Breast epithelium (tissue), 4 donors: Measurements from ENCODE around the gene AIG1. TPM values are rescaled to one million over a fixed set of nuclear protein-coding genes. Genes with fewer than 3 reads are reported as not detected.
A peak's percentile ranks its signal among the peaks of the same experiment; 100 is the strongest.

Experiments
- DNase-seq, 2 donors: peaks; one replicate each; pipeline ENCODE4 v3.0.0-alpha.2; 2019; ENCODE audit warnings: low spot score in 2 of 2
- H3K27ac ChIP-seq, 2 donors: fragments of 200-600 bp; sonication (generic) in 1 of 2; one replicate each; pipeline ENCODE4 v1.5.1; 2016 to 2019; ENCODE audit warnings: mild to moderate bottlenecking in 1 of 2
- H3K27me3 ChIP-seq, 2 donors: fragments of 200-600 bp; sonication (generic) in 1 of 2; one replicate each; pipeline versions ENCODE4 v1.5.1 to v1.6.0; 2017 to 2019; ENCODE audit warnings: control low read depth in 1 of 2, mild to moderate bottlenecking in 1 of 2
- H3K36me3 ChIP-seq: fragments of 200-600 bp; one replicate; pipeline ENCODE4 v1.5.1; 2019
- H3K4me1 ChIP-seq, 2 donors: fragments of 200-600 bp; sonication (generic); one replicate each; pipeline ENCODE4 v1.5.1; 2016 to 2019; ENCODE audit warnings: control low read depth in 1 of 2
- H3K4me3 ChIP-seq, 3 donors: fragments of 200-600 bp; sonication (generic); 1 replicate in 2 of 3; 2 replicates in 1 of 3; pipeline ENCODE4 v1.5.1; 2016 to 2019; ENCODE audit warnings: mild to moderate bottlenecking in 3 of 3, moderate library complexity in 2 of 3
- H3K9me3 ChIP-seq, 2 donors: fragments of 200-600 bp; sonication (generic) in 1 of 2; one replicate each; pipeline ENCODE4 v1.5.1; 2016 to 2019; ENCODE audit warnings: control low read depth in 1 of 2
- CTCF ChIP-seq, 3 donors: fragments of 450-650 bp; IDR thresholded peaks; one replicate each; pipeline ENCODE4 v1.5.1; 2016 to 2017; ENCODE audit warnings: antibody characterized with exemption in 3 of 3, mild to moderate bottlenecking in 3 of 3, moderate library complexity in 3 of 3
- POLR2A ChIP-seq: fragments of 450-650 bp; IDR thresholded peaks from one replicate; pipeline ENCODE4 v1.6.1; 2016; ENCODE audit warnings: antibody characterized with exemption, mild to moderate bottlenecking, moderate library complexity
- POLR2AphosphoS5 ChIP-seq, 3 donors: sonication (generic); formaldehyde crosslinking; IDR thresholded peaks; one replicate each; pipeline ENCODE4 v1.6.1; 2017; ENCODE audit warnings: antibody characterized with exemption in 3 of 3
- intact Hi-C: fragments of 100-400 bp; cut with DNase I; formaldehyde crosslinking; loops from one replicate; pipeline ENCODE4 v1.15.1; 2023; ENCODE audit warnings: low total_unique reads
- total RNA-seq, 3 donors: library from RNA; depleted of rRNA; stranded (reverse); fragments of >200 nt; gene quantifications; one replicate each; pipeline ENCODE4 v1.1.0, GENCODE V29; 2016

Gene AIG1
- total RNA-seq, 3 donors from 2014 or later, result 43.0 to 53.6 (median 44.2) TPM

GRCh38 chr6:143055891-143056290 lies 4.8 kb upstream of the AIG1 start:
- no peaks in the 10 kb centered on the region for H3K27me3 ChIP-seq
- no peaks in the 10 kb centered on the region for H3K36me3 ChIP-seq
- no peaks in the 10 kb centered on the region for H3K9me3 ChIP-seq
- H3K4me1 ChIP-seq, result no peaks in the 10 kb centered on the region
- TF ChIP-seq POLR2A, result no peak
- no peak for TF ChIP-seq POLR2AphosphoS5 (IDR thresholded peaks at IDR 0.05)
- TF ChIP-seq CTCF (IDR thresholded peaks at IDR 0.05), result no peak
- no peak overlapping the region for H3K4me3 ChIP-seq
- no peak for DNase-seq
- H3K27ac ChIP-seq, result no peak overlapping the region
- intact Hi-C loops, result no loop called here

GRCh38 chr6:143058987-143059386 lies 1.7 kb upstream of the AIG1 start:
- Histone ChIP-seq H3K4me1 (peaks cover 0 to 6% of the 10 kb centered on the region in 2 donors), H3K27me3 (no peaks in the 10 kb centered on the region), H3K4me3 (peak overlapping the region in 1 of 3 donors; percentile 84), H3K27ac (peak overlapping the region; percentile 98), H3K36me3 (no peaks in the 10 kb centered on the region), H3K9me3 (no peaks in the 10 kb centered on the region)
- DNase-seq, result no peak
- TF ChIP-seq POLR2A (no peak), POLR2AphosphoS5 (IDR thresholded peaks at IDR 0.05) (no peak), CTCF (IDR thresholded peaks at IDR 0.05) (no peak)
- intact Hi-C loops, result no loop called here

- peak overlapping the region; percentile 98 for H3K27ac ChIP-seq
- DNase-seq, result peak in 1 of 2 donors; percentile 57
- peak overlapping the region; percentile 82 to 84 (median 84) for H3K4me3 ChIP-seq
- no peaks in the 10 kb centered on the region for H3K9me3 ChIP-seq
- TF ChIP-seq POLR2A (no peak), POLR2AphosphoS5 (IDR thresholded peaks at IDR 0.05) (peak in 1 of 3 donors; percentile 18)
- intact Hi-C loops, result no loop called here
- no peaks in the 10 kb centered on the region for H3K27me3 ChIP-seq
- no peaks in the 10 kb centered on the region for H3K36me3 ChIP-seq
- H3K4me1 ChIP-seq, result peaks cover 0 to 6% of the 10 kb centered on the region in 2 donors
These were observed 881 bp upstream of the AIG1 start for GRCh38 chr6:143059663-143060353.

GRCh38 chr6:143060354-143060805 lies 309 bp upstream of the AIG1 start:
- Histone ChIP-seq H3K36me3 (no peaks in the 10 kb centered on the region), H3K27ac (peak overlapping the region; percentile 98), H3K27me3 (no peaks in the 10 kb centered on the region), H3K4me3 (peak overlapping the region; percentile 82 to 84 (median 84)), H3K4me1 (peaks cover 0 to 6% of the 10 kb centered on the region in 2 donors), H3K9me3 (no peaks in the 10 kb centered on the region)
- TF ChIP-seq POLR2A (no peak), POLR2AphosphoS5 (IDR thresholded peaks at IDR 0.05) (peak; percentile 78 to 90 (median 83)), CTCF (IDR thresholded peaks at IDR 0.05) (peak in 1 of 3 donors; percentile 8)
- DNase-seq, result peak; percentile 75 to 85
- intact Hi-C loops, result no loop called here

GRCh38 chr6:143061597-143062385 lies 1.1 kb downstream of the AIG1 start:
- no peak for TF ChIP-seq CTCF (IDR thresholded peaks at IDR 0.05)
- TF ChIP-seq POLR2AphosphoS5 (IDR thresholded peaks at IDR 0.05), result no peak
- TF ChIP-seq POLR2A, result no peak
- Histone ChIP-seq H3K27me3 (no peaks in the 10 kb centered on the region), H3K4me3 (peak overlapping the region in 2 of 3 donors; percentile 84), H3K4me1 (peaks cover 0 to 6% of the 10 kb centered on the region in 2 donors), H3K36me3 (no peaks in the 10 kb centered on the region), H3K27ac (peak overlapping the region; percentile 98), H3K9me3 (no peaks in the 10 kb centered on the region)
- no peak for DNase-seq
- intact Hi-C loops, result no loop called here
